HG03066 (cell line): ENCODE results near the gene SLC43A1.
A peak's percentile ranks its signal among the peaks of the same experiment; 100 is the strongest.

Source experiments
- ATAC-seq: cut with Tn5 transposase; IDR thresholded peaks from one replicate; pipeline ENCODE4 v1.9.1; 2021; ENCODE audit warnings: low read depth; ENCODE audit not compliant: unreplicated experiment

Gene SLC43A1

GRCh38 chr11:57480409-57481137 is 34.9 kb downstream of the SLC43A1 start:
- no peak for ATAC-seq

GRCh38 chr11:57479911-57480310 is 35.6 kb downstream of the SLC43A1 start:
- ATAC-seq: no peak

GRCh38 chr11:57479021-57479663 is 36.4 kb downstream of the SLC43A1 start:
- no peak for ATAC-seq

GRCh38 chr11:57477507-57478189 is 37.9 kb downstream of the SLC43A1 start:
- ATAC-seq: no peak

GRCh38 chr11:57476757-57477506 is 38.6 kb downstream of the SLC43A1 start:
- peak; percentile 61 for ATAC-seq

- ATAC-seq: peak; percentile 23
Measured at GRCh38 chr11:57476047-57476756, 39.3 kb downstream of the SLC43A1 start.

- no peak for ATAC-seq
Measured at GRCh38 chr11:57475671-57476046, 39.8 kb downstream of the SLC43A1 start.

GRCh38 chr11:57475191-57475590 is 40.3 kb downstream of the SLC43A1 start:
- ATAC-seq: no peak

GRCh38 chr11:57474803-57475115 is 40.7 kb downstream of the SLC43A1 start:
- ATAC-seq: no peak

- ATAC-seq: peak; percentile 37
Measured at GRCh38 chr11:57474017-57474802, 41.3 kb downstream of the SLC43A1 start.

- ATAC-seq: no peak
Measured at GRCh38 chr11:57473285-57473841, 42.1 kb downstream of the SLC43A1 start.

GRCh38 chr11:57471496-57471895 is 44.0 kb downstream of the SLC43A1 start:
- ATAC-seq: no peak

- ATAC-seq: no peak
Measured at GRCh38 chr11:57469268-57469667, 46.2 kb downstream of the SLC43A1 start.

- no peak for ATAC-seq
Measured at GRCh38 chr11:57468276-57468675, 47.2 kb downstream of the SLC43A1 start.

- ATAC-seq: no peak
Measured at GRCh38 chr11:57467508-57468157, 47.9 kb downstream of the SLC43A1 start.

GRCh38 chr11:57466680-57467079 is 48.8 kb downstream of the SLC43A1 start:
- no peak for ATAC-seq

- no peak for ATAC-seq
Measured at GRCh38 chr11:57464539-57465181, 50.8 kb downstream of the SLC43A1 start.
